COLO829 (cell line): ENCODE results near the gene GJC2.

Source experiments
- DNase-seq: peaks from one replicate; pipeline ENCODE4 v3.0.0; 2012; ENCODE audit warnings: low spot score

Gene GJC2

GRCh38 chr1:228145463-228146416 lies 4.0 kb upstream of the GJC2 start:
- DNase-seq, result no peak

GRCh38 chr1:228146417-228147150 lies 3.1 kb upstream of the GJC2 start:
- no peak for DNase-seq

DNA sequence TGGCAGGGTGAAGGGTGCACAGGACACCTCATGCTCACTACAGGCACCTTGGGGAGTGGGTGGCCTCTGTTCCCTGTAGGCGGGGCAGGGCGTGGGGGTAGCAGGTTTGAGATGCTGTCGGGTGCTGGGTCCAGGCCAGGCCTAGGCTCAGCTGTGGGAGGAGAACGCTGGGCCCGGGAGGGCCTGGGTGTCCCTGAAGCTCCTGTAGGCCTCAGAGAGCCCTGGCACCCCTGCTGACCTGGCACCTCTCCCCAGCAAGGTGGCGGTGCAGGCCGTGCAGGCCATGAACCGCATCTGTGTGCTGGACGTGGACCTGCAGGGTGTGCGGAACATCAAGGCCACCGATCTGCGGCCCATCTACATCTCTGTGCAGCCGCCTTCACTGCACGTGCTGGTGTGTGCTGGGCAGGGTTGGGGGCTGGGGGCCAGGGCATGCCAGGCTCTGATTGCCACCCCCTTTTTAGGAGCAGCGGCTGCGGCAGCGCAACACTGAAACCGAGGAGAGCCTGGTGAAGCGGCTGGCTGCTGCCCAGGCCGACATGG lies 2.5 kb upstream of the GJC2 start:
- no peak for DNase-seq

- DNase-seq, result no peak
These were observed 2.0 kb upstream of the GJC2 start for GRCh38 chr1:228147768-228148167.

GRCh38 chr1:228148196-228148861 lies 1.4 kb upstream of the GJC2 start:
- DNase-seq, result no peak

DNA sequence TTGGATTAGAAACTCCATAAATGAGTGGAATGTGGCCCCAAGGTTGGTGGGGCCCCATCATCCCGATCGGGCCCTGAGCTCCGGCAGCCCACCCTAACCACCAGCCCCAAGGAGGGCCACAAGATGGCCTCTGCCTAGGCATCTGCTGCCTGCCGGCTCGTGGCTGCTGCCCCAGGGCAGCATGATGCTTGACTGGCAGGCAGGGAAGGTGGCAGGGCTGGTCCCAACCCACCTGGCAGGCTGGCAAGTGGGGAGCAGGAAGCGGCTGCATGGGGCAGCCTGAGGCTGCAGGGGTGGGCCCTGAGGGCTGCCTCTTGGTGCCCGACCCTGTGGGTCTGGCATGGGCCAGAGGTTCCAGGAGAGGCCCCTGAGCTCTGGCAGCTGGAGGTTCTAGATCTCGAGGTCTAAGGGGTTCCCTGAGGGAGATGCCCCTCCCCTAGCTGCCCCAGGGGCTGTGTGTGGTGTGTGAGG lies 760 bp upstream of the GJC2 start:
- no peak for DNase-seq

- DNase-seq, result no peak
These were observed 360 bp downstream of the GJC2 start for GRCh38 chr1:228150120-228150460.

GRCh38 chr1:228150461-228151179 lies 890 bp downstream of the GJC2 start:
- no peak for DNase-seq

- no peak for DNase-seq
These were observed 1.6 kb downstream of the GJC2 start for GRCh38 chr1:228151180-228151925.

DNA sequence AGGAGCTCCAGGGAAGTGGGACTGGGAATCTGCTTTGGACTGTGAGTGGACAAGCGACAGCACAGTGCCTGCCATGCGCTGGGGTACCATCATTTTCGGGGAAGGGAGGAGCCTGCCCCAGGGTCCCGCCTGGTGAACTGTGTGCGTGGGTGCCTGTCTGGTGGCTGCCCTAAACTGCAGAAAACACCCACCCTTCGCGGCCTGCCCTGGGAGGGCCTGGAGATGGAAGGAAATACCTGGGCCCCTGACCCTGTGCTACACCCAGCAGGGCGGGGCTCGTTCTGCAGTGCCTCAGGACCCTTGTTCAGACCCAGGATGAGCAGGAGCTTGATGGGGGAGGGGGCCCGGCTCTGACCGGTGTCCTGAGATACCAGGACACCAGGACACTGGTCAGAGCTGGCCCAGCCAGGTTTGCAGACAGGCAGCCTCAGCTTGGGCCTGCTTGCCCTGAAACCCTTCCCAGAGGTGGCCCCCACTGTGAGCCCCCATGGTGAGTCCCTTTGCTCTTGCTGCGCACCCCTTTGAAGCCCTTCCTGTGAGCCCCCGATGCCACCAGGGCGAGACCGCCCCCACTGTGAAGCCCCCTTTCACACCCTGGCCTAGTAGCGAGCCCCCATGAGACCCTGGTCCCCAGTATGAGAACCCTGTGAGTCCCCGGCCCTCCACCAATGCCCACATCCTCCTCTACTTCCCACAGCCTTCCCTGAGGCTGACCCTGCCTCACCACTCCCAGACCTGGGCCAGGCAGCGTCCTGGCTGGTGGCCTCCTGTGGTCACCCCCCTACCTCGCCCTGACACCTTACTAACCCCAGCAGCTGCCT lies 2.6 kb downstream of the GJC2 start:
- DNase-seq, result no peak

DNA sequence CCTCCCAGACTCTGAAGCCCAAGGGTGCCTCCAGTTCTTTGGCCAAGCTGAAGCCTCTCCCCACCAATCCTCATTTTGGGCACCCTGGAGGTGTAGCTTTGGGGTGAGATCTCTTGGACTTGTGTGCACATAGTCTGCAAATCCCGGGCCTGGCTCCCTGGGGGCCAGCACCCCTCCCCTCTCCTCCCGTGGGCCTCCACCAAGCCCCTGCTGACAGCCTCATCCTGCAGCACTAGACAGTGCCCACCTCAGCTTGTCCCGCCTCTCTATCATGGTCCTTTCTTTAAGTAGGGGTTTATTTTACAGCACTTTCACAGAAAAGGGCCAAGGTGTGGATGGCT lies 3.2 kb downstream of the GJC2 start:
- no peak for DNase-seq

- DNase-seq, result no peak
These were observed 4.4 kb downstream of the GJC2 start for GRCh38 chr1:228154021-228154669.

DNA sequence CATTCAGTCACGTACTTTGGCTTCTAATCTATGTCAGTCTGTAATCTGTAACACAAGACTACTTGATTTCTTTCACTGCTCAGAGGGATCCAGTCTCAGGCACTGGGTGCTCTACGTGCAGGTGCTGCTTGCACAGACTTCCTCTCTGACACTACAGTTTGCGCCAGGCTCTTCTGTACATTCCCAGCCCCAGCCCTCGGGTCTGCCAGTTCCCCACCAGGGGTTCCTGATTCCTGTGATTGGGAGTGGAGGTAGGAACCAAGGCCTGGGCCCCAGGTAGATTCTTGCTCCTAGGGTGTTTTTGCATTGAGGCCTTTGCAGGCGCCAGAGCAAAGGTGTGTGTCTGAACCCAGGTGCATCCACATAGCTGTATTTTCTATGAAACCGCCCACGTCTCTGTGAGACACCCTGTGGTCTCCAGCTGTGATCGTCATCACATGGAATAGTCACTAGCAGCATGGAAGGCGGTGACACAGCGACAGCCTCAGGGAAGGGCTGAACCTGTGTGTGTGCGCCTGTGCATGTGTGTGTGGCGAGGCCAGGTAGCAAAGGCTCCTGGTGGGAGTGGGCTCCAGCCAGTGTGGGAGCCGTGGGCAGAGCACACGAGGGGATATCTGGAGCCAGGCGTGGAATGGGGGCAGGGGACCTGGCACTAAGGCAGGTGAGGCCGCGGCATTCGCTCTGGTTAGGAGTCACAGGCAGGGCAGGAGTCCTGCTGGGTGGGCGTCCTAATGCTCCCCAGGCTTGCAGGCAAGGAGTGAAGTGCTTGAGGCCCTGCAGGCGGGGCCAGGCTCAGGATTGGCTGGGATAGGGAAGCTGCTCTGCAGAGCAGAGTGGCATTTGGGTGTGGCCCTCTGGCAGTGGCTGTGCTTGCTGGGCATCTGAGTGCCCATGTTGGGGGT lies 5.2 kb downstream of the GJC2 start:
- DNase-seq, result no peak

GRCh38 chr1:228155596-228156514 lies 6.1 kb downstream of the GJC2 start:
- DNase-seq, result no peak

DNA sequence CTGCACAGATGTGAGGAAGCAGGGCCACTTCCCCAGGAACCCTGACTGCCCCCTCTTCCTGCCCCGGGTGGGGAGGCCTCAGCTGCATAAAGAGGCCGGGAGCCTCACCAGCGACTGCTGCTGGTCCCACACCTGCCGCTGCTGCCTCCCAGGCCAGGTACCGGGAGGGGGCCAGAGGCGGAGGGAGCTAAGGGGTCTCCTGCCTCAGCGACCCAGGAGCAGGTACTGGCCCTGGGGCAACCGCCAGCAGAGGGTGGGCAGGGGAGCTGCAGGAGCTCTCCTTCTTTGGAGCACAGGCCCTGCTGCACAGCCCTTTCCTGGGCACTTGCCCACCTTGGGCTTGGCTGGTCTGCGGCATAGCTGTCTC lies 6.8 kb downstream of the GJC2 start:
- DNase-seq, result no peak

DNA sequence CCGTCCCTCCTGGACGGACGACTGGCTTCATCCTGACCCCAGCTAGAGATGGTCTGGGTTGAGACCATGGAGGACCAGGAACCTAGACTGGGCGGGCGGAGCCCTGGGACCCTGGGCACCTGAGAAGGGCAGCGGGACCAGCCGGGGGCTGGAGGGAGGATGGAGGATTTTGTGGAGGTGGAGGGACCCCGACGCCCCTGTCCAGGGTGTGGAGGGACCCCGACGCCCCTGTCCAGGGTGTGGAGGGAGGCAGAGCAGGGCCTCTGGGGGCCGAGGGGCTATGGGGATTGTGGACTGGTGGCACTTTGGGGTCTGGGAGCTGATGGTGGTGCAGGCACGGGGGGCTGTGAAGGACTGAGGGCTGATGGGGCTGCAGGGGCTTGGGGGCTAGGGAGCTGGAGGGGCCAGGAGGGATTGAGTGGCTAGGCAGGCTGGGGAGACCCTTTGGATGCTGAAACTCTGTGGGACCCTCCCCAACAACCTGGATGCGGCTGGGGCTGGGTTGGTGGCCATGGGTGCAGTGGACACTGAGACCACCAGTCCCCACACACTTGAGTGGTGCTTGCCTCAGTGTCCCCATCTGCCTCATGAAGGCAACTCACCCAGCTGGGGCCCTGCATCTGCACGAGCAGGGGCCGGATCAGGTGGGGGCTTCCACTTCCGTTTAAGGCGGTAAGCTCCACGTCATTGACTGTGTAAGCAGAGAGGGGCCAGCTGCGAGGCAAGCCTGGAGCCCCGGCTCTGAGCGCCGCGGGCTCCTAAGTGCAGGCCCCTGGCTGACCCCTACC lies 7.4 kb downstream of the GJC2 start:
- DNase-seq, result no peak

DNA sequence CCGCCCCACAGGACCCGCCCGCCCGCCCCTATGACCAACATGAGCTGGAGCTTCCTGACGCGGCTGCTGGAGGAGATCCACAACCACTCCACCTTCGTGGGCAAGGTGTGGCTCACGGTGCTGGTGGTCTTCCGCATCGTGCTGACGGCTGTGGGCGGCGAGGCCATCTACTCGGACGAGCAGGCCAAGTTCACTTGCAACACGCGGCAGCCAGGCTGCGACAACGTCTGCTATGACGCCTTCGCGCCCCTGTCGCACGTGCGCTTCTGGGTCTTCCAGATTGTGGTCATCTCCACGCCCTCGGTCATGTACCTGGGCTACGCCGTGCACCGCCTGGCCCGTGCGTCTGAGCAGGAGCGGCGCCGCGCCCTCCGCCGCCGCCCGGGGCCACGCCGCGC lies 8.0 kb downstream of the GJC2 start:
- no peak for DNase-seq
